Esophagus (tissue), 2 donors: ENCODE measurements around the gene DNAJC1. TPM values are rescaled to one million over a fixed set of nuclear protein-coding genes. Genes with fewer than 3 reads are reported as not detected.

Experiments used
- H3K27ac ChIP-seq, 2 donors: one replicate each; pipeline ENCODE4 v1.5.1; 2013; ENCODE audit warnings: low read depth in 2 of 2, mild to moderate bottlenecking in 2 of 2, inconsistent platforms in 1 of 2, low read length in 1 of 2, moderate library complexity in 1 of 2
- H3K27me3 ChIP-seq, 2 donors: one replicate each; pipeline ENCODE4 v1.6.1; 2013; ENCODE audit warnings: low read length in 2 of 2, control low read depth in 1 of 2, mild to moderate bottlenecking in 1 of 2; ENCODE audit not compliant: insufficient read depth in 2 of 2, control insufficient read depth in 1 of 2
- H3K36me3 ChIP-seq, 2 donors: one replicate each; pipeline ENCODE4 v1.6.1; 2013; ENCODE audit warnings: low read length in 1 of 2; ENCODE audit not compliant: control insufficient read depth in 2 of 2, insufficient read depth in 2 of 2
- H3K4me1 ChIP-seq, 2 donors: one replicate each; pipeline ENCODE4 v1.6.1; 2013; ENCODE audit warnings: low read length in 1 of 2; ENCODE audit not compliant: control insufficient read depth in 2 of 2, insufficient read depth in 2 of 2
- H3K4me3 ChIP-seq, 2 donors: one replicate each; pipeline ENCODE4 v1.5.1; 2013; ENCODE audit warnings: low read length in 2 of 2, mild to moderate bottlenecking in 2 of 2, low read depth in 1 of 2, moderate library complexity in 1 of 2
- H3K9me3 ChIP-seq, 2 donors: one replicate each; pipeline ENCODE4 v1.6.1; 2013; ENCODE audit warnings: mild to moderate bottlenecking in 2 of 2, low read depth in 1 of 2, low read length in 1 of 2, moderate library complexity in 1 of 2; ENCODE audit not compliant: control insufficient read depth in 2 of 2, insufficient read depth in 1 of 2
- WGBS, 2 donors: extraction: QIAGEN DNeasy Blood & Tissue Kit; methylation state at CpG; one replicate each; pipeline ENCODE4 v1.1.7; 2013; 5-methylcytosine and 5-hydroxymethylcytosine counted together
- polyA plus RNA-seq, 2 donors: library from polyadenylated mRNA; stranded (reverse); fragments of 200-250 nt; gene quantifications; one replicate each; pipeline ENCODE4 v1.2.3, GENCODE V29; 2013
- donor health status: healthy with polysubstance abuse.
- donor health status: Bipolar disorder and iron deficiency.

Gene DNAJC1
- polyA plus RNA-seq, 2 donors, result 11.6 to 20.1 TPM

GRCh38 chr10:21969326-21970287 is 33.9 kb downstream of the DNAJC1 start:
- Histone ChIP-seq H3K27me3 (no peaks in the 10 kb centered on the region), H3K36me3 (no peaks in the 10 kb centered on the region), H3K9me3 (no peaks in the 10 kb centered on the region), H3K4me3 (no peak overlapping the region), H3K4me1 (no peaks in the 10 kb centered on the region), H3K27ac (no peak overlapping the region)
- whole genome bisulfite sequencing, 2 donors, result 91 to 92% methylated on average over 5 of the region's 5 CpGs

- no peaks in the 10 kb centered on the region for H3K4me1 ChIP-seq
- no peak overlapping the region for H3K4me3 ChIP-seq
- no peaks in the 10 kb centered on the region for H3K27me3 ChIP-seq
- H3K27ac ChIP-seq, result no peak overlapping the region
- H3K36me3 ChIP-seq, result no peaks in the 10 kb centered on the region
- no peaks in the 10 kb centered on the region for H3K9me3 ChIP-seq
Measured at GRCh38 chr10:21964983-21965665, 38.4 kb downstream of the DNAJC1 start.

- no peaks in the 10 kb centered on the region for H3K27me3 ChIP-seq
- no peak overlapping the region for H3K4me3 ChIP-seq
- H3K9me3 ChIP-seq, result no peaks in the 10 kb centered on the region
- 97% methylated on average over 5 of the region's 5 CpGs for WGBS, 2 donors
- H3K27ac ChIP-seq, result no peak overlapping the region
- no peaks in the 10 kb centered on the region for H3K36me3 ChIP-seq
- H3K4me1 ChIP-seq, result no peaks in the 10 kb centered on the region
Measured at GRCh38 chr10:21962358-21962757, 41.2 kb downstream of the DNAJC1 start.

- H3K36me3 ChIP-seq, result no peaks in the 10 kb centered on the region
- H3K4me3 ChIP-seq, result no peak overlapping the region
- no peak overlapping the region for H3K27ac ChIP-seq
- H3K9me3 ChIP-seq, result no peaks in the 10 kb centered on the region
- no peaks in the 10 kb centered on the region for H3K4me1 ChIP-seq
- no peaks in the 10 kb centered on the region for H3K27me3 ChIP-seq
Measured at GRCh38 chr10:21961847-21962246, 41.7 kb downstream of the DNAJC1 start.

GRCh38 chr10:21959998-21960397 is 43.5 kb downstream of the DNAJC1 start:
- no peaks in the 10 kb centered on the region for H3K4me1 ChIP-seq
- no peaks in the 10 kb centered on the region for H3K36me3 ChIP-seq
- WGBS, 2 donors, result 86 to 93% methylated on average over 2 of the region's 2 CpGs
- H3K4me3 ChIP-seq, result no peak overlapping the region
- no peaks in the 10 kb centered on the region for H3K9me3 ChIP-seq
- no peak overlapping the region for H3K27ac ChIP-seq
- no peaks in the 10 kb centered on the region for H3K27me3 ChIP-seq

- H3K9me3 ChIP-seq, result no peaks in the 10 kb centered on the region
- 33 to 53% methylated on average over 1 of the region's 1 CpG for WGBS, 2 donors
- no peaks in the 10 kb centered on the region for H3K27me3 ChIP-seq
- H3K36me3 ChIP-seq, result no peaks in the 10 kb centered on the region
- H3K4me1 ChIP-seq, result no peaks in the 10 kb centered on the region
- H3K27ac ChIP-seq, result no peak overlapping the region
- no peak overlapping the region for H3K4me3 ChIP-seq
Measured at GRCh38 chr10:21954690-21955089, 48.8 kb downstream of the DNAJC1 start.

GRCh38 chr10:21954132-21954531 is 49.4 kb downstream of the DNAJC1 start:
- Histone ChIP-seq H3K27ac (no peak overlapping the region), H3K4me3 (no peak overlapping the region), H3K9me3 (no peaks in the 10 kb centered on the region), H3K4me1 (no peaks in the 10 kb centered on the region), H3K27me3 (no peaks in the 10 kb centered on the region), H3K36me3 (no peaks in the 10 kb centered on the region)
- WGBS, 2 donors, result 73 to 74% methylated on average over 5 of the region's 5 CpGs

GRCh38 chr10:21953585-21954057 is 49.9 kb downstream of the DNAJC1 start:
- Histone ChIP-seq H3K4me3 (no peak overlapping the region), H3K36me3 (no peaks in the 10 kb centered on the region), H3K9me3 (no peaks in the 10 kb centered on the region), H3K27ac (no peak overlapping the region), H3K27me3 (no peaks in the 10 kb centered on the region), H3K4me1 (no peaks in the 10 kb centered on the region)
- WGBS, 2 donors, result 0 to 2% methylated on average over 1 of the region's 1 CpG

- Histone ChIP-seq H3K9me3 (no peaks in the 10 kb centered on the region), H3K27me3 (no peaks in the 10 kb centered on the region), H3K36me3 (peaks cover 0 to 2% of the 10 kb centered on the region in 2 donors), H3K4me3 (no peak overlapping the region), H3K27ac (no peak overlapping the region), H3K4me1 (no peaks in the 10 kb centered on the region)
- 75 to 81% methylated on average over 2 of the region's 2 CpGs for WGBS, 2 donors
Measured at GRCh38 chr10:21950566-21950965, 53.0 kb downstream of the DNAJC1 start.
